NCI-H446 (cell line): ENCODE results near the gene INO80C.
A peak's percentile ranks its signal among the peaks of the same experiment; 100 is the strongest.

ENCODE experiments used
- DNase-seq, 2 experiments: peaks; one replicate each; lab custom pipeline; 2025; lab: John Stamatoyannopoulos, UW

Gene INO80C

GRCh38 chr18:35497370-35498197, at the start of gene INO80C:
Gene INO80C (minus strand): TSS chr18:35497960. CDS start chr18:35497874, 86 bp downstream.
- peak; percentile 88 to 92 for DNase-seq

- no peak for DNase-seq
Measured at GRCh38 chr18:35547008-35547605, 49.3 kb upstream of the INO80C start.

- DNase-seq = no peak
Measured at GRCh38 chr18:35542356-35542755, 44.6 kb upstream of the INO80C start.

GRCh38 chr18:35535297-35535696, 37.5 kb upstream of the INO80C start:
- DNase-seq = no peak

GRCh38 chr18:35533916-35534405, 36.2 kb upstream of the INO80C start:
- no peak for DNase-seq

- no peak for DNase-seq
Measured at GRCh38 chr18:35528749-35529274, 31.1 kb upstream of the INO80C start.

GRCh38 chr18:35526495-35527059, 28.8 kb upstream of the INO80C start:
- peak in 1 of 2 experiments; percentile 6 for DNase-seq

GRCh38 chr18:35525795-35526494, 28.2 kb upstream of the INO80C start:
- DNase-seq = no peak

GRCh38 chr18:35524226-35524625, 26.5 kb upstream of the INO80C start:
- no peak for DNase-seq

- no peak for DNase-seq
Measured at GRCh38 chr18:35522130-35522959, 24.6 kb upstream of the INO80C start.

GRCh38 chr18:35521133-35521532, 23.4 kb upstream of the INO80C start:
- DNase-seq = no peak

- no peak for DNase-seq
Measured at GRCh38 chr18:35519148-35519899, 21.6 kb upstream of the INO80C start.

GRCh38 chr18:35517715-35518114, 20.0 kb upstream of the INO80C start:
- no peak for DNase-seq

GRCh38 chr18:35516789-35517188, 19.0 kb upstream of the INO80C start:
- DNase-seq = no peak

- DNase-seq = no peak
Measured at GRCh38 chr18:35516351-35516750, 18.6 kb upstream of the INO80C start.

- no peak for DNase-seq
Measured at GRCh38 chr18:35515460-35516130, 17.8 kb upstream of the INO80C start.

GRCh38 chr18:35514752-35515459, 17.1 kb upstream of the INO80C start:
- DNase-seq = no peak

- DNase-seq = no peak
Measured at GRCh38 chr18:35514283-35514682, 16.5 kb upstream of the INO80C start.
